GM21528 (cell line): ENCODE measurements around the gene SKAP2.

Source experiments
- ATAC-seq: cut with Tn5 transposase; IDR thresholded peaks from one replicate; pipeline ENCODE4 v1.9.1; 2021; ENCODE audit warnings: mild to moderate bottlenecking, moderate library complexity; ENCODE audit not compliant: unreplicated experiment, low FRiP score

SKAP2 gene

DNA sequence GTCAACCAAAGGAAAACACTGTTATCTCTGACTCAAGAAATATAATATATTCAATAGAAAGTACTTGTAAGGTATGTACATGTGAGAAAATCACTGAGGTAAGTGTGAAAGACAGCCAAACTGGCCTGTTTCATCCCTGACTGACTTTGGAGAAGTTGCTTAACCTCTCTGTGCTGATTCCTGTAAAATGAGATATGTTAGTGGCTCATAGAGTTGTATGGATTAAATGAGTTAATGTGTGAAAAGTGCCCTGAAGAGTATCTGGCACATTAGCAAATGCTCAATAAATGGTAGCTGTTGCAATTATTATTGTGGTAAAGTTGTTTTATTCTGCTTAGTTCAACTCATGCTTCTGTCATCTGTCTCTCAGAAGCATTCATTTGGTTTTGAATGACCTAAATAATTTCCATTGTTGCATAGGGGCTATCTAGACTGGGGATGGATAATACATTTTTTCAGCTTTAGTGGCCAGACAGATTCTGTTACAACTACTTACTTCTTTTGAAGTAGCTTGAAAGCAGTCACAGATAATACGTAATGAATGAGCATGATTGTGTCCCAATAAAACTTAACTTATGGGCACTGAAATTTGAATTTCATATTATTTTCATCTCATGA lies 84.3 kb downstream of the SKAP2 start:
- ATAC-seq: no peak

DNA sequence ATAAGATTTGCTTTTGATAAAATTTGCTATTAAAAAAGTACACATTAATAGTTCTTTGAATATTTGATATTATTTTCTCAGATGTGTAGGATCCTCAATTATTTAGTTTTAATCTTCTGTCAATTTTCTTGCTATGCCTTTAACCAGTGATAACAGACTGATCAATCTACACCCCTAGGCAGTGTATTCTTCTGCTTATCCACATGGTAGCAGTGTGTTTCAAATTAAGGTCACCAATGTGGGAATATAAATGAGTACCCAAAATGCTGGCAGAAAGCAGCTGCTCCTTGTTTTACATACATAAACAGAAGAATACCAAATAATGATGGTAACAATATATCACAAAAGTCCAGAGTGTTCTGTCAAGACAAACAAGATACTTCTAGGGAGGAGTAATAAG lies 87.0 kb downstream of the SKAP2 start:
- no peak for ATAC-seq

DNA sequence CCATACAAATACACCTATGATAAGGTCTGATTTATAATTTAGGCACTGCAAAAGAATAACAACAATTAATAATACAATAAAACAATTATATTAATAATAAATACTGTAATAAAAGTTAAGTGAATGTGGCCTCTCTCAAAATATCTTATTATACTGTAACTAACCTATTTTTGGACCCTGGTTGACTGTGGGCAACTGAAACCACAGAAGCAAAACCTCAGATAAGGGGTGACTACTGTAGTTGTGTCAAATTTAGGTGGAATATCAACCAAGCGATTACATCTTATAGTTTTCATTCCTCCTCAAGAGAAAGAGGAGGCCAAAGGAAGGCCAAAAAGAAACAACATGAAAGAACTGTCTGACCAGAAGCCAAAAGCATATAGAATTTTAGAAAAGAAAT lies 103.9 kb downstream of the SKAP2 start:
- ATAC-seq: no peak

DNA sequence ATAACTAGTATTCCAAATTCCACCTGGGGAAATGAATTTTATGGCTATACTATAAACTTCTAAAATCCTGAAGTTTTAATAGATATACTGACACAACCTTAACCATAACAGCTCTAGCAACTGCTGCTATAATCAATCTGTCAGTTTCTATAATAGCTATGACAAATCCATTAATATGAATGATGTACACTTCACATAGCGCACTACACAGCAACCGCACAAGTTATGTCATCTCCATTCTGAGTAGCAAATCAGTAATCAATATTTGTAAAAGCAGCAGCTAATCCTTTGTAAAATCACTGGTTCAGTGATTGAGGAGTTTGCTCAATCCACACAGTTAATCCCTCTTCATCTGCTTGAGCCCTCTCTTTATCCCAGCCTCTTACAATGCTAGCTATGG lies 105.3 kb downstream of the SKAP2 start:
- no peak for ATAC-seq

DNA sequence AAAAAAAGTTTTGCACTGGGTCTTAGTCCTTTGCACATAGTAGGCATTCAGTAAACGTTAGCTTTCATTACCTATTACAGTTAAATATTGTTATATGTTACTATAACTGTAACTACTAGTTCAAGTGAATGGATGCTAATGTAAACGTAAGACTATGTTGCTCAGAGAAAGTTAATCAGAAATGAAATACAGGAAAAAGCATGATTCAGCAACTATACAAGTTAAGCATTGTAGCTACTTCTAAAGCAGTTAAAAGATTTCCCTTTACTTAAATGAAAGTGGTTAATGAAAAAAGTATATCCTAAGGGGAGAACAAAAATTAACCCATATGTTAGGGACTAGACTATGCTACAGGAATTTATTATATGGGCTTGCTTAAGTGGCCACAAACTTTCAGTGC lies 121.2 kb downstream of the SKAP2 start:
- ATAC-seq: no peak

DNA sequence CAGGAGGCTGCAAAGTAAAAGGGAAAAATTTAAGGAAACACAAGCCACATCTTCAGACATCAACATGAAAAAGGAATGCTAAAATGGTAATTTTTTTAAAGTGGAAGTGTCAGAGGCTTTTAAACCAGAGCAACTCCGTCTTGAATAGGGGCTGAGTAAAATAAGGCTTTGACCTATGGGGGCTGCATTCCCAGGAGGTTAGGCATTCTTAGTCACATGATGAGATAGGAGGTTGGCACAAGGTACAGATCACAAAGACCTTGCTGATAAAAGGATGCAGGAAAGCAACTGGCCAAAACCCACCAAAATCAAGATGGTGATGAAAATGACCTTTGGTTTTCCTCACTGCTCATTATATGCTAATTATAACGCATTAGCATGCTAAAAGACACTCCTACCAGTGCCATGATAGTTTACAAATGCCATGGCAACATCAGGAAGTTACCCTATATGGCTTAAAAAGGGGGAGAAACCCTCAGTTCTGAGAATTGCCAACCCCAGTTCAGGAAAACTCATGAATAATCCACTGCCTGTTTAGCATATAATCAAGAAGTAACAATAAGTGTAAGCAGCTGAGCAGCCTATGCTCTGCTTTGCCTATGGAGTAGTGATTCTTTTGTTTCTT lies 128.3 kb downstream of the SKAP2 start:
- no peak for ATAC-seq

DNA sequence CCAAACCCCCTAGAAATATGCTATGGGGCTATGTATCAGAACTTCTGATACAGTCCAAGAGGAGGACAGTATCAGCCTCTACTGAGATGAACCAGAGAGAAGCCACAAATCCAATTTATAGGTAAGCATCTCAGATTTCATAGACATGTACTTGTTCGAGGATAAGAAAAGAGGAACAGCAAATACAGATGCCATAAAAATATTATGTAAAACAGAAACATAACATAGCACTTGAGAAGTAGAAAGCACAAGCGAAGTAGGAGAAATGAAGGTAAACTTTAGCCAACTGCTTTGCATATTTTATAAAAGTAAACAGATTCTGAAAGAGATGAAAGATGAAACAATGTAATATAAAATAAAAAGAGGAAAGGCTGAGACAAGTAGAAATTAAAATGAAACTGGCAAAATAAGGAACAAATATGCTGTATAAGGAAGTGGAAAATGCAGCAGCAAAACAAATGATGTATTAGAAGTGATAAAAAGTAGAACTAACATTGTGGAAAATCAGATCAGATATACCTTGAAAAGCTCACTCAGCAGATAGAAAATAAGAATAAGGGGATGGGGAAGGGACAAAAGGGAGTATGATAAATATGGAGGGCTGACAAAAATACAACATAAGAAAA lies 135.1 kb downstream of the SKAP2 start:
- no peak for ATAC-seq

DNA sequence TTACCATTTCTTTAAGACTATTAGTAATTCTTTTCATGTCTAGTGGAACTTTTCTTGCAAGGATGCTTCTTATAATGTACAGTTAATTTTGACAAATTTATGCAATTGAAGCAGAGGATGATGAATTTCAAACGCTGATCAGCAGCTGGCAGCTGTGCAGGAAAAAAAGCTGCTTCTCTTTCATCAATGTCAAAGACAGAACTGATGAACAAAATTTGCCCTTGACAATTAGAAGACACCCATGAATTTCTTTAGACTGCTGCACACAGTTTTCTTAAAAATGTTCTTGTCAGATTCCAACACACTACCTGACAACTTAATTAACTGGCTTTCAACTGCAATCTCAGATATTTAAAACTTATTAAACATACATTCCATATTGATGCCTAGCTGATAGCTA lies 138.3 kb downstream of the SKAP2 start:
- no peak for ATAC-seq

DNA sequence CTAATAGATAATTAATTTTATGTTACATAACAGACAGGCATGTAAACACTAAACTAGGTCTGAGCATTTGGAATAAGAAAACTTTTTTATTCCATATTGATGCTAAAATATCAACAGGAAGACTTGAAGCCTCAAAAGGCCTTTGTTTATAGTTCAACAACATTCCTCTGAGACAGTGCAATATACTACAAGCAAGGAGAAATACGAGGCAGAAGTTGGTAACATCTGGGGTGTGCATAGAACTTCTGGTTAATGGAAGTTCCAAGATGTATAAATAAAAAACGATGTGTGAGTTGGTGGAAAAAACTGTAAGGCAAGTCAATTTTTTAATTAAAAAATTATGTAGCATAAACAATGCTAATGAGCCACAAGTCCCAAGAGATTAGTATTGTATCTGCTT lies 139.6 kb downstream of the SKAP2 start:
- ATAC-seq: no peak

DNA sequence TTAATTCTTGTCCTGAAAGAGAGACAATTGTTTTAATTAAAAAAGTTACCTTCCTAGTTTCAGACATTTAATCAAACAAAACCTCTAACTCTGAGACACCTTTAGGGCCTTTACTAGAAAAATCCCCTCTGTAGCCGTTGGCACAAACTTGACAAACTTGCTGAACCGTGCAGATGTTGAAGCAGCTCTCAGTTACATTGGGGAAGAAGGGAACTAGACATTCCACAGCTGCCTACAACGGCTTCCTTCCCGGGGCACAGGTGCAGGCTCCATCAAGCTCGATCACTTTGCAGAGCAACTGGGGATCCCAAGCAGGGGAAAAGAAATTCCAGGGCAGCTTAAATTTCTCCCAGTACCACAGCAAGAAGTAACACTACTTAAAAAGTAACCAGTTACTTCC lies 141.3 kb downstream of the SKAP2 start:
- no peak for ATAC-seq

DNA sequence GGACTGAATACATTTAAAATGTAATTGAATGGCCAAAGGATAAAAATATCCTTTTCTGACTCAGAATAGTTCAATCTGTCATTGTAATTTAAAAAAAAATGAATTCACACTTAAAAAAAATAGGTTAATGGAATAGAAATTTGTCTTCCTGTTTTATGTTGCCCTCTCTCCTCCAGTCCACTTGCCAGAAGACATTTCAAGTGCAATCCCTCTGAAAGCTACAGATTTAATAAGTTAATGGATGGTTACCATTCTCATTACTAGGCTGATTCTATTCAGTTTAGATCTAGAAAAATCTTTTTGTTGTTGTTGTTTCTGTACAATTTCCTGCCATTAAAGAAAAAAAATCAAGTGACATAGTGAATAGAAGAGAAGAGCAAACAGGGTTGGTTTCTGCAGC lies 142.9 kb downstream of the SKAP2 start:
- no peak for ATAC-seq

DNA sequence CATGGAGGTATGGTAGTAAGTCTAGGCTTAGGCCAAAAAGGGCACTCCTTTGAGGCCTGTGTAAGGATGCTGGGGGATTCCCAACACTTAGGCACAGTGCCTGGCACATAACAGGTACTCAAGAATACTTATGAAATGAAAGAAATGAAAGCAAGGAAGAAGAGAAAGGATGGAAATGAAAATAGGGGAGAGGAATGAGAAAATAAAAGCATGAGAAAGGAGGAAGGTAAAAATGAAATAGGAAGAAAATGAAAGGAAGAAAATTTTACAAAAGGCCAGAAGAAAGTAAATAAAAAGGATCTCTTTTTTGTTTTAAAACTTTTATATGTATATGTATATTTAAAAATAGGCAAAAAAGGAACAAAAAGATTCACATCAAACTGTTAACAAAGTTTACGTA lies 146.3 kb downstream of the SKAP2 start:
- ATAC-seq: no peak

DNA sequence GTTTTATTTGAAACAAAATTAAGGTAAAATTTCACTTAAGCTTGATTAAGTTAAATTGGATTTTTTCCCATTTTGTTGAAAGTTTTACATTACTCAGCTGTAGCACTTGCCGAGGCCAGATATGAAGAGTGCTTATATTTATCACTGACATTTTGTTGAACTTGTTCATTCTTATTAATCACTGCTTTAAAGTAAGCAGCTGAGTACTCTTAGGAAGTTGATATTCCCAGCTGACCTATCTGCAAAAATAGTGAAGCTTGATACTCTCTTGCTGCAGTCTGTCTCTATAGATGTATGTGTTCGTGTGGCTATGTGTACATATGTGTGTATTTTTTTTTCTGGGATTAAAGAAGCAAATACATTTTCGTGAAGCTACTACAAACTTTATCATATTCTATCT lies 150.0 kb downstream of the SKAP2 start:
- ATAC-seq: no peak

DNA sequence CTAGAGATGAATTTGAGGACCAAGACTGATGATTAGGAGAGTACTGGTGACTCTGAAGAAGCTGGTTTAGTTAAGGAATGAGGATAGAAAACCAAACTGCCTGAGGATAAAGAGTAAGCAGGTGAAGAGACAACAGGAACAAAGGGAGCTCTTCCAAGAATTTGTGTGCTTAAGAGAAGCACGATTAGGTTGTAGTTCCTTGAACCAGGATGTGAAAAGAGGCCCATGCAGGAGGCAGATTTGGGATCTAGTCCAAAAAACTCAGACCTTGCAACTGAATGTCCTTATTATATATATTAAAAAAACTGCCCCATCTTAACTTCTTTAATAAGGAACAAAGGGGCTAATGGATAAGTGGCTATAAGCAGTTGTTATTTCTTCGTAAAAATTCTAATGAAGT lies 150.4 kb downstream of the SKAP2 start:
- no peak for ATAC-seq

DNA sequence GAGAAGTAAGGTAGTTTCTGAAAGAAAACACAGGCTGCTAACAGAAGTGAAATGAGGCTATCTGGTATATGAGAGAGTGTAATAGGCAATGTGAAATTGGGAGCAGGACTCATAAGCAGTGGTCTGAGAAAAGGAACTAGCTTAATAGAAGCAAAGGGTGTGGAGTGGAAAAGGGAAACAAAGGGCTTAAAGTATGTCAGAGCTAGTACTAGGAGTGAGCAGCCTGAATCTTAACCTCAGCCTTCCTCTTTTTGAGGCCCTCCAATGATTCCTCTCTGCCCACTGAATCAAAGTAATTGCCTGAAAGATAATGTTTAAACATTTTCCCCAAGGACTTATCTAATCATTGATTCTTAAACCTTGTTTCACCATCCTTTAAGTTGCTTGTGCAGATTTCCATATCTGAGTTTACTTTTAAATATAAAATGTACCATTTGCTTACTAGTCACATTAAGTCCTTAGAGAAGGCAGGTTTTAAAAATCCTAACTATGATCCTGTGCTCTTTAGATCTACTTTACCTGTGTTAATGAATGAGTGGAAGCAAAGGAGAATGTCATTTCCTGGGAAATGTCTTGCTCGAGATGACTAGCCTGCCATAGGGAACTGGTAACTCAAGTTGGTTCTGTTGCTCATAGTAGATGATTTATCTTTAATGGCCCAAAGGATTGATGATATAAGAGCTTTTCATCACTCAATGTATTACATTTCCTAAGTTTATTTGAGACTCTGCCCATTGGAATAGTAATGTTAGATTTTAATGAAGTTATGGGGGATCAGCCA lies 155.0 kb downstream of the SKAP2 start:
- ATAC-seq: no peak

DNA sequence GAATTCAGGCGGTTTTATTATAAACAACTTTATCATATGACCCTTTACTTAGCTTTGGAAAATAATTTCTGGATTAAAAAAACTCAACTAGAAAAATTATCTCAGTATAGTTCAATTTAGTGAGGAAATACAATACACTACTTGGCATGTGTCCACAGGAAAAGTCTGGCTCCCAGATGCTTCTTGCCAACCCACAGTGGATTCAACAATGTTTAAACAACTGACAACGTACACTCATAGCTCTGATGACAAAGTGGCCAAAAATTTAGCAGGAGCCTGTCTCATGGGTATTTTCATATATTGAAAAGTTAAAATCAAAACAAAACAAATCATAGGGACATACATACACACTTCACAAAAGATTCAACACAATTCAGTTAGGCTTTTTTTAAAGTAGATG lies 158.8 kb downstream of the SKAP2 start:
- no peak for ATAC-seq

DNA sequence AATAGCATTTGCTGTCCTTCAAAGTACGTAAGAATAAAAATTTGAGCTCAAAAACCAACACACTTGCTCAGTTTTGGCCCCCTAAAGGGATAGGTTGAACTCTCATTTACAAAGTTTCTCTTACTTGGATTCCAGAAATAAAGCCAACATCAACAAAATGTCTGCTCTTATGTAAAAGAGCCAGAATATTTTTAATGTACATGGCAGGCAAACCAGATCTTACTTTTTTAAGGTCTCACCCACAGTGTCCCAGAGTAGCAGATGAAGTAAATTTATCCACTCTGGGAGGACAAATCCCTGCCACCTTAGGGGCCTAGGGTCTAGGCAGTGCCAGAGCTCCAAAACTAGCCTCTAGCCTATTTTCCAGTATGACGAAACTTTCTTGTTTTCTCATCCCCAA lies 159.6 kb downstream of the SKAP2 start:
- ATAC-seq: no peak

DNA sequence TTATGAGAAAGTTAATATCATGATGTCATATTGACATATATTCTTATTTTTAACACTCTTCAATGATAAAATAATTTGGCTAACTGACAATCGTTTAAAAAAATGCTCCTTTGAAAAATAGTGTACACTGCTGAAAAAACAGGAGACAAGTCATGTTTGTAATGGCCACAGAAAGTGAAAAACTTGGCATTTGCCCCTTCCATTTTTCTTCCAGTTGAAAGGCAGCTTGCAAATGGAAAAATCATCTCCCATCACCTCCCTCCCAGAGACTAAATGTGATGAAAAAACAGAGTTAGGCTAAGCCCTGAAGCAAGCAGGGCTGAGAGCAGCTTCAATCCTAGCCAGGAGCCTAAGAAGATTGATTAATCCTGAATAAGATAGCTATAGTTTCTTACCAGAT lies 160.4 kb downstream of the SKAP2 start:
- no peak for ATAC-seq

DNA sequence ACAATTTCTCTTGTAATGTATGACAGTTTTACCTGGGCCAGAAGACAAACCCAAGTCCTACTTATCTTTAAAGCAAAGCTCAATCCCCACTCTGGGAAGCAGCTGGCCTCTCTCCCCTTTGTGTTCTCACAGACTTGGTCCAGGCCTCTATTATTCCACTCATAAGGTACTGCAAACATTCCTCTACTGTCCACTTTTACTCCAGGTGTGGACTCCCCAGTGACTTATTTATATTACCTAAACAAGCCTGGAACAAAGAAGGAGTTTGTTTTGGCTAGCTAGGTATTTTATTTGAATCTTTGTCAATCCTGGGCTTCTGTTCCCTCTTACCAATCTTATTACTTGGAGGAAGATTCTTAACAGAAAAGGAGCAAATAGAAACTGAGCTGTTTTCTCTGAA lies 163.5 kb downstream of the SKAP2 start:
- no peak for ATAC-seq

DNA sequence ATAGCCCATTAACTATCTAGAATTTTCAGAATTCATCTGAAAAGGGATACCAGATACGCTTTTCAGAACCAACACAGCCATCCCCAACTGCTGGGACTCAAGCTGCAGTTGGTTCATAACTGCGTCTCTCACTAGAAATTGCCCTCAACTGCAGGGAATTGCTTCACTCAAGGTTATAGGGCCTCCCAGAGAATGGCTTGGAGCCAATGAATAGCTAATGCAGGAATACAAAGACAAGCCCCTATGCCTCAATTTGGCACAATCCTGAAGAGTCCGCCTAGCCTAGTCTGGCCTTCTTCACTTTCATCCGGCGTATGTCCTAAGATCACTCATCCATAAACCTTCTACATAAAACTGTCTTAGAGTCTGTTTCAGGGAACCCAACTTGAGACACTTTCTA lies 164.0 kb downstream of the SKAP2 start:
- no peak for ATAC-seq

DNA sequence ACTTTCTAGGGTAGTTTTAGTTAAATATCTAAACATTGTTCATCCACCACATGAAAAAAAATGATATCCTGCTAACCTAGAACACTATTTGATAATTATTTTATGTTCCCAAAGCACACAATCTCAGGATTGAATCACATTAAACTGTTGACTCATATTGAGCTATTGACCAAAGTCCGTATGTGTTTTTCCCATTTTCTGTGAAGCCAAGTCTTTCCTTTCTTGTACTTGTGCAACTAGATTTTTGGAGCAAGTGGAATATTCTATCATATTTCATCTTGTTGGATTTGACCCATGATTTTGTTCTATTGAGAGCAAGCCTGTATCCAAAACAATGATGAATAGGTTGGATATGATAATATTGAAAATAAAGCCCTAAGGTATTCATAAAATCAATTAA lies 164.6 kb downstream of the SKAP2 start:
- ATAC-seq: no peak

DNA sequence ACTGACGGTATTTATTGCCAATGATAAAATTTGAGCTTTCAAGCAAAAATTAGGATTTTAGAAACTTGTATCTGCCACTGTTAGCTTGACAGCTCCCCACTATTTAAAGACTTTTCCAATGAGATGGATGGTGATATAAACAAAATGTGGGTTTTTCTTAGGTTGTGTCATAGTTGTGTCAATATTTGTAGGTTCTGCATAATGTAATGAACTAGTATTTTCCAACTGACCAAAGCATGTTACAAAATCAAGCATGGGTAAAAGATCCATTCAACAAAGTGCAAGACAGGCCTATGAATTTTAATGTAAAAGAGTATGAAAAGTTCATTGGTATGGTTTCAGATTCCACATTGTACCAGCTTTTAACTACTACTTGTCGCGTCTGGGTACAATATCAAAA lies 165.6 kb downstream of the SKAP2 start:
- no peak for ATAC-seq
